ENCODE measurements around the gene NRXN3.

DNA sequence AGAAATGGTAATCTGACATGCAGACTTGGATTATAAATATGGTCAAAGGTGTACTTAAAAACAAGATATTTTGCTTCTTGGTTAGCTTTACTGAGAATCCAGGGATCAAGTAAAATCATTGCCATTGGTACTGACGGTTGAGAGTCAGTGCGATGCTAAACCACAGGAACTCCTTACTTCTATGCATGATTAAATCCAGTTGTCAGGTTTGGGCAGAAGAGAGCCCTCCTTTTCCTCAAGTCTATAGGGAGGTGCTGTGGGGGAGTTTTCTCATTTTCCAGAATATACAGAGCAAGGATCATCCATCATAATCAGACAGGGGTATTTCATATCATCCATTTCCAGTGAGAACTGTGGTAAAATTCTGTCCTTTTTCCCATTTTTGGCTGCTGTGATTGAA, 839.1 kb downstream of the NRXN3 start:
- TF ChIP-seq, protein P1, sequence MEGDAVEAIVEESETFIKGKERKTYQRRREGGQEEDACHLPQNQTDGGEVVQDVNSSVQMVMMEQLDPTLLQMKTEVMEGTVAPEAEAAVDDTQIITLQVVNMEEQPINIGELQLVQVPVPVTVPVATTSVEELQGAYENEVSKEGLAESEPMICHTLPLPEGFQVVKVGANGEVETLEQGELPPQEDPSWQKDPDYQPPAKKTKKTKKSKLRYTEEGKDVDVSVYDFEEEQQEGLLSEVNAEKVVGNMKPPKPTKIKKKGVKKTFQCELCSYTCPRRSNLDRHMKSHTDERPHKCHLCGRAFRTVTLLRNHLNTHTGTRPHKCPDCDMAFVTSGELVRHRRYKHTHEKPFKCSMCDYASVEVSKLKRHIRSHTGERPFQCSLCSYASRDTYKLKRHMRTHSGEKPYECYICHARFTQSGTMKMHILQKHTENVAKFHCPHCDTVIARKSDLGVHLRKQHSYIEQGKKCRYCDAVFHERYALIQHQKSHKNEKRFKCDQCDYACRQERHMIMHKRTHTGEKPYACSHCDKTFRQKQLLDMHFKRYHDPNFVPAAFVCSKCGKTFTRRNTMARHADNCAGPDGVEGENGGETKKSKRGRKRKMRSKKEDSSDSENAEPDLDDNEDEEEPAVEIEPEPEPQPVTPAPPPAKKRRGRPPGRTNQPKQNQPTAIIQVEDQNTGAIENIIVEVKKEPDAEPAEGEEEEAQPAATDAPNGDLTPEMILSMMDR (CRISPR knock-in tag; IDR thresholded peaks at IDR 0.05) = no peak
- TF ChIP-seq, protein P2, sequence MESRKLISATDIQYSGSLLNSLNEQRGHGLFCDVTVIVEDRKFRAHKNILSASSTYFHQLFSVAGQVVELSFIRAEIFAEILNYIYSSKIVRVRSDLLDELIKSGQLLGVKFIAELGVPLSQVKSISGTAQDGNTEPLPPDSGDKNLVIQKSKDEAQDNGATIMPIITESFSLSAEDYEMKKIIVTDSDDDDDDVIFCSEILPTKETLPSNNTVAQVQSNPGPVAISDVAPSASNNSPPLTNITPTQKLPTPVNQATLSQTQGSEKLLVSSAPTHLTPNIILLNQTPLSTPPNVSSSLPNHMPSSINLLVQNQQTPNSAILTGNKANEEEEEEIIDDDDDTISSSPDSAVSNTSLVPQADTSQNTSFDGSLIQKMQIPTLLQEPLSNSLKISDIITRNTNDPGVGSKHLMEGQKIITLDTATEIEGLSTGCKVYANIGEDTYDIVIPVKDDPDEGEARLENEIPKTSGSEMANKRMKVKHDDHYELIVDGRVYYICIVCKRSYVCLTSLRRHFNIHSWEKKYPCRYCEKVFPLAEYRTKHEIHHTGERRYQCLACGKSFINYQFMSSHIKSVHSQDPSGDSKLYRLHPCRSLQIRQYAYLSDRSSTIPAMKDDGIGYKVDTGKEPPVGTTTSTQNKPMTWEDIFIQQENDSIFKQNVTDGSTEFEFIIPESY (CRISPR knock-in tag; IDR thresholded peaks at IDR 0.05) = no peak
- TF ChIP-seq GATAD2A (CRISPR knock-in tag; IDR thresholded peaks at IDR 0.05) = no peak
- no peak for TF ChIP-seq SPEN (CRISPR knock-in tag; IDR thresholded peaks at IDR 0.05; ENCODE audit: low read depth)
- TF ChIP-seq EP300 (IDR thresholded peaks at IDR 0.05; ENCODE audit: low read depth in 2 of 2, low read length in 2 of 2) = no peak
- TF ChIP-seq EP300 (CRISPR knock-in tag; IDR thresholded peaks at IDR 0.05; ENCODE audit: borderline replicate concordance) = no peak
- TF ChIP-seq POLR2A (IDR thresholded peaks at IDR 0.05; ENCODE audit: insufficient read depth in 1 of 2, low read depth in 2 of 2, low read length in 2 of 2) = no peak

Measured in HepG2 (cell line).